HepG2 (cell line): ENCODE results near the gene THEM5. TPM values are rescaled to one million over a fixed set of nuclear protein-coding genes. Genes with fewer than 3 reads are reported as not detected.
A peak's percentile ranks its signal among the peaks of the same experiment; 100 is the strongest.

Experiments used
- CEBPZ ChIP-seq: IDR thresholded peaks from 2 replicates; pipeline ENCODE4 v1.6.1; 2012; ENCODE audit warnings: low read length, improper control_type of control experiment
- FOXC1 ChIP-seq: sonication (generic); formaldehyde crosslinking; IDR thresholded peaks from 2 replicates; pipeline ENCODE4 v1.8.0; 2022; ENCODE audit warnings: mild to moderate bottlenecking, missing genetic modification reagents, borderline replicate concordance
- GMEB2 ChIP-seq: IDR thresholded peaks from 2 replicates; pipeline ENCODE4 v1.6.1; 2016; ENCODE audit warnings: missing biosample characterization, missing genetic modification reagents, low read depth
- IKZF1 ChIP-seq: fragments of 450-650 bp; IDR thresholded peaks from 2 replicates; pipeline ENCODE4 v1.7.1; 2016
- JDP2 ChIP-seq: sonication (generic); formaldehyde crosslinking; IDR thresholded peaks from 2 replicates; pipeline ENCODE4 v1.8.1; 2022; ENCODE audit warnings: missing genetic modification reagents, borderline replicate concordance
- MATR3 ChIP-seq: sonication (generic); formaldehyde crosslinking; IDR thresholded peaks from 2 replicates; pipeline ENCODE4 v1.4.0; 2020; ENCODE audit warnings: missing genetic modification reagents
- MIER3 ChIP-seq: IDR thresholded peaks from 2 replicates; pipeline ENCODE4 v1.6.1; 2016; ENCODE audit warnings: missing compliant biosample characterization, borderline replicate concordance
- MYPOP ChIP-seq: sonication (generic); formaldehyde crosslinking; IDR thresholded peaks from 2 replicates; pipeline ENCODE4 v1.8.1; 2023; ENCODE audit warnings: mild to moderate bottlenecking, moderate library complexity, missing genetic modification reagents
- PHF21A ChIP-seq: sonication (generic); formaldehyde crosslinking; IDR thresholded peaks from 2 replicates; pipeline ENCODE4 v1.5.0; 2020; ENCODE audit warnings: mild to moderate bottlenecking, missing genetic modification reagents
- ZIK1 ChIP-seq: sonication (generic); formaldehyde crosslinking; IDR thresholded peaks from 2 replicates; pipeline ENCODE4 v1.5.0; 2020; ENCODE audit warnings: mild to moderate bottlenecking, low read depth, missing genetic modification reagents, borderline replicate concordance
- ZNF3 ChIP-seq: IDR thresholded peaks from 2 replicates; pipeline ENCODE4 v1.7.0; 2017; ENCODE audit warnings: inconsistent platforms
- ZNF563 ChIP-seq: sonication (generic); formaldehyde crosslinking; IDR thresholded peaks from 2 replicates; pipeline ENCODE4 v1.8.0; 2022; ENCODE audit warnings: mild to moderate bottlenecking, moderate library complexity, missing genetic modification reagents
- ZNF597 ChIP-seq: sonication (generic); formaldehyde crosslinking; IDR thresholded peaks from 2 replicates; pipeline ENCODE4 v1.5.0; 2020; ENCODE audit warnings: missing genetic modification reagents
- ZNF660 ChIP-seq: sonication (generic); formaldehyde crosslinking; IDR thresholded peaks from 2 replicates; pipeline ENCODE4 v1.5.1; 2020; ENCODE audit warnings: mild to moderate bottlenecking, low read depth, missing genetic modification reagents, borderline replicate concordance
- ZNF704 ChIP-seq: sonication (generic); formaldehyde crosslinking; IDR thresholded peaks from 2 replicates; pipeline ENCODE4 v1.8.1; 2023; ENCODE audit warnings: mild to moderate bottlenecking, inconsistent platforms, moderate library complexity, missing genetic modification reagents, borderline replicate concordance
- ZNF761 ChIP-seq: sonication (generic); formaldehyde crosslinking; conservative IDR thresholded peaks from 2 replicates; pipeline ENCODE4 v1.4.0; 2020; ENCODE audit warnings: mild to moderate bottlenecking, missing genetic modification reagents
- ZSCAN20 ChIP-seq: sonication (generic); formaldehyde crosslinking; IDR thresholded peaks from 2 replicates; pipeline ENCODE4 v1.4.0; 2020; ENCODE audit warnings: missing genetic modification reagents, mild to moderate bottlenecking, borderline replicate concordance
- polyA plus RNA-seq, 8 experiments: library from polyadenylated mRNA; depleted of rRNA in 3 of 8; stranded (reverse) in 7 of 8; unstranded in 1 of 8; fragments of >200 nt; fragmentation: Illumina TruSeq in 4 of 8; extraction: Trizol in 4 of 8; gene quantifications; 2 replicates each; pipeline versions ENCODE4 v1.2.1 to v1.2.3, GENCODE V29; 2011 to 2016; ENCODE audit warnings: low read depth in 4 of 8, missing spikeins in 1 of 8, mixed read lengths in 1 of 8; ENCODE audit not compliant: insufficient read depth in 1 of 8
- total RNA-seq, 5 experiments: library from RNA; depleted of rRNA; stranded (reverse); fragments of >200 nt; fragmentation: Illumina TruSeq; extraction: Trizol; gene quantifications; 2 replicates each; pipeline ENCODE4 v1.2.3, GENCODE V29; 2016; ENCODE audit warnings: low read depth in 1 of 5

The THEM5 gene
- total and polyA plus RNA-seq, 2 of the 13 experiments (the other 11 are each of a cell fraction or from before 2014, with no cell fraction given): not detected

GRCh38 chr1:151832318-151832980 is 21.1 kb downstream of the THEM5 start (continued):
- no peak for TF ChIP-seq MYPOP (CRISPR knock-in tag)
- no peak for TF ChIP-seq GMEB2 (CRISPR knock-in tag)
- TF ChIP-seq MATR3 (CRISPR knock-in tag): no peak
- no peak for TF ChIP-seq CEBPZ
- TF ChIP-seq ZNF704 (CRISPR knock-in tag): no peak
- no peak for TF ChIP-seq ZNF597 (CRISPR knock-in tag)
- TF ChIP-seq PHF21A: peak; percentile 57; the same call in 1 of the 2 replicates
- no peak for TF ChIP-seq IKZF1
- no peak; the same call in 1 of the 2 replicates for TF ChIP-seq ZNF761 (CRISPR knock-in tag)
- no peak for TF ChIP-seq ZSCAN20 (CRISPR knock-in tag)
- TF ChIP-seq ZNF3 (CRISPR knock-in tag): no peak
- no peak for TF ChIP-seq JDP2
- TF ChIP-seq MIER3 (CRISPR knock-in tag): peak; percentile 74; the same call in 1 of the 2 replicates
- no peak for TF ChIP-seq ZNF660
- TF ChIP-seq ZNF563 (CRISPR knock-in tag): no peak; the same call in 1 of the 2 replicates
- TF ChIP-seq ZIK1 (CRISPR knock-in tag): no peak
- peak; percentile 64; the same call in 1 of the 2 replicates for TF ChIP-seq FOXC1 (CRISPR knock-in tag)
